Measurements from ENCODE around the gene KRTAP10-12.

KRTAP10-12 gene

GRCh38 chr21:44681152-44681551, 15.8 kb upstream of the KRTAP10-12 start:
- ATAC-seq, result no peak
- TF ChIP-seq TCF4 (CRISPR knock-in tag; IDR thresholded peaks at IDR 0.05; ENCODE audit: borderline replicate concordance) (no peak), ISL1 (CRISPR knock-in tag; IDR thresholded peaks at IDR 0.05) (no peak), ZFP30 (CRISPR knock-in tag; IDR thresholded peaks at IDR 0.05) (no peak), ESRRG (CRISPR knock-in tag; IDR thresholded peaks at IDR 0.05) (no peak), OSR1 (CRISPR knock-in tag; IDR thresholded peaks at IDR 0.05) (no peak)

- no peak for TF ChIP-seq TCF4 (CRISPR knock-in tag; IDR thresholded peaks at IDR 0.05; ENCODE audit: borderline replicate concordance)
- no peak for TF ChIP-seq ZNF8 (CRISPR knock-in tag; IDR thresholded peaks at IDR 0.05)
- no peak for TF ChIP-seq ZNF565 (CRISPR knock-in tag; conservative IDR thresholded peaks at IDR 0.05; ENCODE audit: low read depth)
- TF ChIP-seq RARB (CRISPR knock-in tag; IDR thresholded peaks at IDR 0.05), result no peak
- no peak for TF ChIP-seq ESRRG (CRISPR knock-in tag; IDR thresholded peaks at IDR 0.05)
- no peak for TF ChIP-seq PPARA (CRISPR knock-in tag; IDR thresholded peaks at IDR 0.05; ENCODE audit: borderline replicate concordance)
- TF ChIP-seq TSHZ2 (CRISPR knock-in tag; IDR thresholded peaks at IDR 0.05), result no peak
- TF ChIP-seq POU6F1 (CRISPR knock-in tag; IDR thresholded peaks at IDR 0.05; ENCODE audit: borderline replicate concordance, low read depth), result no peak
- no peak for ATAC-seq
Measured at GRCh38 chr21:44681861-44682579, 15.0 kb upstream of the KRTAP10-12 start, which contains the start of gene KRTAP12-1. Gene KRTAP12-1 (minus strand): TSS chr21:44682163. CDS start chr21:44682123, 40 bp downstream.

- ATAC-seq, result no peak
- TF ChIP-seq ZNF70 (CRISPR knock-in tag; IDR thresholded peaks at IDR 0.05), result no peak
- no peak for TF ChIP-seq ARNTL (CRISPR knock-in tag; IDR thresholded peaks at IDR 0.05; ENCODE audit: borderline replicate concordance, low read depth)
- no peak for TF ChIP-seq PPARA (CRISPR knock-in tag; IDR thresholded peaks at IDR 0.05; ENCODE audit: borderline replicate concordance)
- no peak for TF ChIP-seq CSRNP3 (CRISPR knock-in tag; IDR thresholded peaks at IDR 0.05)
- TF ChIP-seq ZNF565 (CRISPR knock-in tag; conservative IDR thresholded peaks at IDR 0.05; ENCODE audit: low read depth), result no peak
- TF ChIP-seq OSR1 (CRISPR knock-in tag; IDR thresholded peaks at IDR 0.05), result no peak
- no peak for TF ChIP-seq CREB5 (CRISPR knock-in tag; IDR thresholded peaks at IDR 0.05; ENCODE audit: low read depth)
- no peak for TF ChIP-seq TSHZ2 (CRISPR knock-in tag; IDR thresholded peaks at IDR 0.05)
- TF ChIP-seq TCF4 (CRISPR knock-in tag; IDR thresholded peaks at IDR 0.05; ENCODE audit: borderline replicate concordance), result no peak
- no peak for TF ChIP-seq ZNF8 (CRISPR knock-in tag; IDR thresholded peaks at IDR 0.05)
- no peak for TF ChIP-seq BACH2 (CRISPR knock-in tag; IDR thresholded peaks at IDR 0.05; ENCODE audit: borderline replicate concordance)
- no peak for TF ChIP-seq ESRRG (CRISPR knock-in tag; IDR thresholded peaks at IDR 0.05)
Measured at GRCh38 chr21:44682580-44683151, 14.3 kb upstream of the KRTAP10-12 start.

Data from SK-N-SH treated with all-trans-retinoic acid at 6 μM for 48 hours (cell line).